Vagina (tissue), 2 donors: ENCODE measurements around the gene SMCR8.

ENCODE experiments used
- POLR2A ChIP-seq, 2 donors: fragments of 450-650 bp; IDR thresholded peaks; one replicate each; pipeline ENCODE4 v1.6.1; 2017; ENCODE audit warnings: antibody characterized with exemption in 2 of 2, mild to moderate bottlenecking in 2 of 2, moderate library complexity in 2 of 2
- POLR2AphosphoS5 ChIP-seq, 2 donors: sonication (generic); formaldehyde crosslinking; IDR thresholded peaks; one replicate each; pipeline ENCODE4 v1.9.0; 2017; ENCODE audit warnings: antibody characterized with exemption in 2 of 2, mild to moderate bottlenecking in 2 of 2, low read depth in 1 of 2; ENCODE audit not compliant: insufficient read depth in 1 of 2
- TF ChIP-seq, protein P1 (sequence below), 3 experiments: fragments of 450-650 bp in 2 of 3; fragments of 200-600 bp in 1 of 3; sonication (generic) in 1 of 3; IDR thresholded peaks; one replicate each; pipeline ENCODE4 v1.5.1; 2017 to 2019; ENCODE audit warnings: antibody characterized with exemption in 3 of 3, mild to moderate bottlenecking in 2 of 3, moderate library complexity in 2 of 3

DNA sequence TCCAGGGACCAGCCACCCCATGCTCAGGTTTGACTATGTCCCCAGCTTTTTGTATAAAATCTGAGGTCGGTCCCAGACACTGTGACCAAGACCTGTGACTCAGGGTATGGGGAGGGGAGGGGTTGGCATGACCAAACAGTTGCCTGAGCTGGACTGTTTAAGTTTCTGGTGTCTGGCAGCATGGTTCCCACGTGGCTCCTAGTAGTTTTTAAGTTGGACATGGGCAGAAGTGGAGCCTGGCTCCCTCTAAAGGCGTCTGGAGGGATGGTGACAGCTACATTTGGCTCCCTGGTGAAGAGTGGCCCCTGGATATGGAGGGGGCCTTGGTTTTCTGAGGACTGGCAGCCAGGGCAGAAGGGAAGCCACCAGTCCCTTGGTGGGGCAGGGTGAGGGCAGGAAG is 7.9 kb downstream of the SMCR8 start:
- TF ChIP-seq, protein P1, sequence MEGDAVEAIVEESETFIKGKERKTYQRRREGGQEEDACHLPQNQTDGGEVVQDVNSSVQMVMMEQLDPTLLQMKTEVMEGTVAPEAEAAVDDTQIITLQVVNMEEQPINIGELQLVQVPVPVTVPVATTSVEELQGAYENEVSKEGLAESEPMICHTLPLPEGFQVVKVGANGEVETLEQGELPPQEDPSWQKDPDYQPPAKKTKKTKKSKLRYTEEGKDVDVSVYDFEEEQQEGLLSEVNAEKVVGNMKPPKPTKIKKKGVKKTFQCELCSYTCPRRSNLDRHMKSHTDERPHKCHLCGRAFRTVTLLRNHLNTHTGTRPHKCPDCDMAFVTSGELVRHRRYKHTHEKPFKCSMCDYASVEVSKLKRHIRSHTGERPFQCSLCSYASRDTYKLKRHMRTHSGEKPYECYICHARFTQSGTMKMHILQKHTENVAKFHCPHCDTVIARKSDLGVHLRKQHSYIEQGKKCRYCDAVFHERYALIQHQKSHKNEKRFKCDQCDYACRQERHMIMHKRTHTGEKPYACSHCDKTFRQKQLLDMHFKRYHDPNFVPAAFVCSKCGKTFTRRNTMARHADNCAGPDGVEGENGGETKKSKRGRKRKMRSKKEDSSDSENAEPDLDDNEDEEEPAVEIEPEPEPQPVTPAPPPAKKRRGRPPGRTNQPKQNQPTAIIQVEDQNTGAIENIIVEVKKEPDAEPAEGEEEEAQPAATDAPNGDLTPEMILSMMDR (IDR thresholded peaks at IDR 0.05), result no peak
- no peak for TF ChIP-seq POLR2A (IDR thresholded peaks at IDR 0.05)
- no peak for TF ChIP-seq POLR2AphosphoS5 (IDR thresholded peaks at IDR 0.05; ENCODE audit: insufficient read depth in 1 of 2, low read depth in 1 of 2)
